BE2C (cell line): Measurements from ENCODE around the gene CSMD2.

Experiments used
- DNase-seq: peaks from one replicate; pipeline ENCODE4 v3.0.0-alpha.2; 2020
- H3K27me3 ChIP-seq: fragments of 250-450 bp; sonication (Bioruptor Pico); 2 replicates; pipeline ENCODE4 v1.5.1; 2020; ENCODE audit warnings: mild to moderate bottlenecking
- H3K36me3 ChIP-seq: fragments of 250-450 bp; sonication (Bioruptor Pico); 2 replicates; pipeline ENCODE4 v1.5.1; 2020; ENCODE audit warnings: mild to moderate bottlenecking
- H3K4me1 ChIP-seq: fragments of 250-450 bp; sonication (Bioruptor Pico); 2 replicates; pipeline ENCODE4 v1.5.1; 2020
- H3K4me3 ChIP-seq: 2 replicates; pipeline ENCODE4 v1.5.1; 2011; ENCODE audit warnings: low read depth, low read length
- H3K9me3 ChIP-seq: fragments of 250-450 bp; sonication (Bioruptor Pico); 2 replicates; pipeline ENCODE4 v1.5.1; 2020
- CTCF ChIP-seq: IDR thresholded peaks from 2 replicates; pipeline ENCODE4 v1.5.1; 2012; ENCODE audit warnings: mild to moderate bottlenecking, low read depth, low read length

CSMD2 gene

GRCh38 chr1:33860671-33861070 is 304.4 kb downstream of the CSMD2 start:
- Histone ChIP-seq H3K4me1 (no peaks in the 10 kb centered on the region), H3K36me3 (no peaks in the 10 kb centered on the region), H3K27me3 (no peaks in the 10 kb centered on the region), H3K4me3 (no peak overlapping the region), H3K9me3 (no peaks in the 10 kb centered on the region)
- no peak for DNase-seq
- no peak for TF ChIP-seq CTCF

DNA sequence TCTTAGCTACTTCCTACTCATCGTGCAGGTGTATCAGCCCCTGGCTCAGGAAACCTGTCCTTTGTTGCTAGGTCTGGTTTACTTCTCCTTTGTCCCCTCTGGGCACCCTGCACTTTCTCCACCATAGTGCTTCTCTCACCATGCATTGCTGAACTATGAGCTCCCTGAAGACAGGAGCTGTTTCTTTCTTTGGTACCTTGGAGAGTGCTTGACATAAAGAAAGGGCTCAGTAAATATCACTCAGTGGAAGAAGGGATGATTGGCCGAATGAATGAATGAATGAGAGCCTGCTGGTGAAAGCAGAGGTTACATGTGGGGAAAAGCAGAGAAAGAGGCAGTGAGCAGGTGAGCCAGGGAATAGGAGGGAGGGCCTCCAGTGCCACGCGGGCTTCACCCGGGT is 310.9 kb downstream of the CSMD2 start:
- Histone ChIP-seq H3K4me3 (no peak overlapping the region), H3K27me3 (no peaks in the 10 kb centered on the region), H3K4me1 (no peaks in the 10 kb centered on the region), H3K36me3 (no peaks in the 10 kb centered on the region), H3K9me3 (no peaks in the 10 kb centered on the region)
- no peak for DNase-seq
- TF ChIP-seq CTCF, result no peak

GRCh38 chr1:33853431-33853830 is 311.6 kb downstream of the CSMD2 start:
- Histone ChIP-seq H3K9me3 (no peaks in the 10 kb centered on the region), H3K4me1 (no peaks in the 10 kb centered on the region), H3K36me3 (no peaks in the 10 kb centered on the region), H3K27me3 (no peaks in the 10 kb centered on the region), H3K4me3 (no peak overlapping the region)
- DNase-seq, result no peak
- no peak for TF ChIP-seq CTCF

GRCh38 chr1:33852711-33853110 is 312.3 kb downstream of the CSMD2 start:
- no peak overlapping the region for H3K4me3 ChIP-seq
- no peaks in the 10 kb centered on the region for H3K27me3 ChIP-seq
- H3K9me3 ChIP-seq, result no peaks in the 10 kb centered on the region
- no peak for TF ChIP-seq CTCF
- H3K36me3 ChIP-seq, result no peaks in the 10 kb centered on the region
- no peaks in the 10 kb centered on the region for H3K4me1 ChIP-seq
- DNase-seq, result no peak

DNA sequence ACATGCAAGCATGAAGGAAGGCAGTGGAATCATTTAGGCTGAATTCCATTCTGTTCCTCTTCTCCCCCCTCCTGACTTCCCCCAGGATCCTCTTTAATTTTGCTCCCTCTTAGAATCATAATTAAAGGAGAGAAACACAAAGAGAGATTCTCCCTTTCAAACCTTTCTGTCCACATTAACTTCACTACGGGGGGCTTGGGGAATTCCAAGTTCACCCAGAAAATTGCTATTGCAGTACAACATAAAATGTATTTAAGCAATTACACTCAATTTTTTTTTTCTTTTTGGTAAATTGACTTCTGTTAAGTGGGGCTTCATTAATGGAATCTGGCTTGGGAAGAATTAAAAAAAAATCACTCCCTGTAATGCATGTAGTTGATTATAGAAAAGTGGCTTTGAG is 314.5 kb downstream of the CSMD2 start:
- no peak for TF ChIP-seq CTCF
- H3K9me3 ChIP-seq, result no peaks in the 10 kb centered on the region
- no peaks in the 10 kb centered on the region for H3K27me3 ChIP-seq
- H3K4me3 ChIP-seq, result no peak overlapping the region
- no peaks in the 10 kb centered on the region for H3K4me1 ChIP-seq
- H3K36me3 ChIP-seq, result no peaks in the 10 kb centered on the region
- DNase-seq, result no peak

DNA sequence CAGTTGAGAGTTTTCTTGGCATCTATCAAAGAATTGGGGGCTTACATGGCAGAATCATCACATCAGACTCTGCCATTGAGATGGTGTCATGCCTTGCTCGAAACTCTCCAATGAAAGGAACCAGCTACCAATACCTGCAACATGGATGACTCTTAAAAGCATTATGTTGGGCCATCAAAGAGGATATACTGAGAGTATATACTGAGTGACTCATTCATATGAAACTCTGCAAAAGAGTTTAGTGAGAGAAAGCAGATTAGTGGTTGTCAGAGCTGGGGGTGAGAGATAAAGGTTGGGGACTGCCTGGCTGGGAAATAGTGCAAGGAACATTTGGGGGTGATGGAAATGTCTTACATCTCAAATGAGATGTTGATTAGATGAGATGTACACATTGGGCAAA is 315.8 kb downstream of the CSMD2 start:
- H3K4me3 ChIP-seq, result no peak overlapping the region
- TF ChIP-seq CTCF, result no peak
- no peak for DNase-seq
- no peaks in the 10 kb centered on the region for H3K36me3 ChIP-seq
- H3K4me1 ChIP-seq, result no peaks in the 10 kb centered on the region
- no peaks in the 10 kb centered on the region for H3K9me3 ChIP-seq
- H3K27me3 ChIP-seq, result no peaks in the 10 kb centered on the region
